Fibroblast of lung (primary cell): ENCODE measurements around the gene MYOT. TPM values are rescaled to one million over a fixed set of nuclear protein-coding genes. Genes with fewer than 3 reads are reported as not detected.
A peak's percentile ranks its signal among the peaks of the same experiment; 100 is the strongest.

ENCODE experiments used
- DNase-seq, 2 donors: peaks; one replicate each; pipeline versions ENCODE4 v3.0.0 to v3.0.0-alpha.2; 2010; ENCODE audit warnings: low read depth in 2 of 2
- H2AFZ ChIP-seq: 2 replicates; pipeline ENCODE4 v1.5.1; 2012; ENCODE audit warnings: low read length, control low read depth, inconsistent platforms
- H3K27ac ChIP-seq: 2 replicates; pipeline ENCODE4 v1.5.1; 2011; ENCODE audit warnings: low read length, control low read depth; ENCODE audit not compliant: insufficient read depth
- H3K27me3 ChIP-seq: 2 replicates; pipeline ENCODE4 v1.5.1; 2011; ENCODE audit warnings: mild to moderate bottlenecking, low read length; ENCODE audit not compliant: control insufficient read depth, insufficient read depth
- H3K36me3 ChIP-seq: 2 replicates; pipeline ENCODE4 v1.5.1; 2011; ENCODE audit warnings: low read length; ENCODE audit not compliant: control insufficient read depth, insufficient read depth
- H3K4me1 ChIP-seq: 2 replicates; pipeline ENCODE4 v1.5.1; 2011; ENCODE audit warnings: low read length; ENCODE audit not compliant: control insufficient read depth, insufficient read depth; ENCODE audit errors: extremely low read depth
- H3K4me2 ChIP-seq: 2 replicates; pipeline ENCODE4 v1.5.1; 2011; ENCODE audit warnings: low read length, control low read depth; ENCODE audit not compliant: insufficient read depth; ENCODE audit errors: extremely low read depth
- H3K4me3 ChIP-seq, 4 experiments: fragments of 200-600 bp in 1 of 4; sonication (generic) in 1 of 4; replicated peaks in 1 of 4; 2 replicates each; pipeline ENCODE4 v1.5.1; 2011 to 2016; ENCODE audit warnings: low read length in 4 of 4, low read depth in 3 of 4, mild to moderate bottlenecking in 3 of 4, control low read depth in 2 of 4, inconsistent platforms in 1 of 4, mixed read lengths in 1 of 4; ENCODE audit not compliant: insufficient read depth in 1 of 4; ENCODE audit errors: control extremely low read depth in 1 of 4
- H3K79me2 ChIP-seq: 2 replicates; pipeline ENCODE4 v1.5.1; 2012; ENCODE audit warnings: mild to moderate bottlenecking, low read length, inconsistent platforms; ENCODE audit not compliant: control insufficient read depth, insufficient read depth
- H3K9ac ChIP-seq: 2 replicates; pipeline ENCODE4 v1.5.1; 2011; ENCODE audit warnings: mild to moderate bottlenecking, low read length, control low read depth; ENCODE audit not compliant: insufficient read depth
- H3K9me3 ChIP-seq: 2 replicates; pipeline ENCODE4 v1.5.1; 2012; ENCODE audit warnings: low read depth, low read length; ENCODE audit not compliant: control insufficient read depth, insufficient read depth
- H4K20me1 ChIP-seq: 2 replicates; pipeline ENCODE4 v1.5.1; 2011; ENCODE audit warnings: low read length; ENCODE audit not compliant: control insufficient read depth, insufficient read depth; ENCODE audit errors: extremely low read depth
- EZH2 ChIP-seq: IDR thresholded peaks from 2 replicates; pipeline ENCODE4 v1.5.1; 2012; ENCODE audit warnings: low read length, control low read depth, mild to moderate bottlenecking; ENCODE audit errors: missing control alignments
- polyA plus RNA-seq, 2 donors: library from polyadenylated mRNA; depleted of rRNA in 1 of 2; stranded (reverse) in 1 of 2; unstranded in 1 of 2; fragments of >200 nt; gene quantifications; 2 replicates each; pipeline ENCODE4 v1.2.1, GENCODE V29; 2011 to 2012; ENCODE audit warnings: missing spikeins in 1 of 2
- total RNA-seq: library from RNA; depleted of rRNA; stranded (reverse); fragments of >200 nt; gene quantifications from 2 replicates; pipeline ENCODE4 v1.2.1, GENCODE V29; 2014
- TF ChIP-seq, protein P1 (sequence below), 2 donors: IDR thresholded peaks in 1 of 2; conservative IDR thresholded peaks in 1 of 2; 1 replicate in 1 of 2; 2 replicates in 1 of 2; pipeline ENCODE4 v1.5.1; 2011 to 2012; ENCODE audit warnings: low read length in 2 of 2, control low read depth in 1 of 2, inconsistent platforms in 1 of 2, low read depth in 1 of 2, mild to moderate bottlenecking in 1 of 2

The MYOT gene
- total and polyA plus RNA-seq, 2 donors (not counting 1 experiment from before 2014, with no cell fraction given), result not detected

DNA sequence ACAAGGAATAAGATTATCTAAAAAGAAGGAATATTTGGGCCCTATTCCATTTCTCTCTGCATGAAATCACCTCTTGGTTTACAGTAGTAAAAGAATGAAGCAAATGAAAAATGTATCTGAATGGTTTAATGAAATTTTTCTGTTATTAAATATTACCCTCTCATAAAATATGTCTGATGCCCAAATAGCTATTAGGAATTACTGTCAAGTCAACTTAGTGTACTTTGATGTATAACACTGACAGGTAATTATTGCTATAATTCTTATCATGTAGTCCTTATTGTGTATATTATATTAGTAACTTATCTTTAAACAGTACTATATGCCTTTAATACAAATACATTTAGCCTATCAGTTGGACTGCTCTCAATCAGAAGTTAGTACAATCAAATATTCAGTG lies 8.4 kb downstream of the MYOT start:
- Histone ChIP-seq H3K9me3 (no peaks in the 10 kb centered on the region), H3K36me3 (no peaks in the 10 kb centered on the region), H3K4me2 (no peak overlapping the region), H3K4me3 (no peak overlapping the region), H3K27me3 (no peaks in the 10 kb centered on the region), H3K4me1 (no peaks in the 10 kb centered on the region), H3K79me2 (no peaks in the 10 kb centered on the region), H3K27ac (no peak overlapping the region), H3K9ac (no peak overlapping the region), H4K20me1 (no peaks in the 10 kb centered on the region), H2AFZ (no peak overlapping the region)
- no peak for TF ChIP-seq EZH2
- TF ChIP-seq, protein P1, sequence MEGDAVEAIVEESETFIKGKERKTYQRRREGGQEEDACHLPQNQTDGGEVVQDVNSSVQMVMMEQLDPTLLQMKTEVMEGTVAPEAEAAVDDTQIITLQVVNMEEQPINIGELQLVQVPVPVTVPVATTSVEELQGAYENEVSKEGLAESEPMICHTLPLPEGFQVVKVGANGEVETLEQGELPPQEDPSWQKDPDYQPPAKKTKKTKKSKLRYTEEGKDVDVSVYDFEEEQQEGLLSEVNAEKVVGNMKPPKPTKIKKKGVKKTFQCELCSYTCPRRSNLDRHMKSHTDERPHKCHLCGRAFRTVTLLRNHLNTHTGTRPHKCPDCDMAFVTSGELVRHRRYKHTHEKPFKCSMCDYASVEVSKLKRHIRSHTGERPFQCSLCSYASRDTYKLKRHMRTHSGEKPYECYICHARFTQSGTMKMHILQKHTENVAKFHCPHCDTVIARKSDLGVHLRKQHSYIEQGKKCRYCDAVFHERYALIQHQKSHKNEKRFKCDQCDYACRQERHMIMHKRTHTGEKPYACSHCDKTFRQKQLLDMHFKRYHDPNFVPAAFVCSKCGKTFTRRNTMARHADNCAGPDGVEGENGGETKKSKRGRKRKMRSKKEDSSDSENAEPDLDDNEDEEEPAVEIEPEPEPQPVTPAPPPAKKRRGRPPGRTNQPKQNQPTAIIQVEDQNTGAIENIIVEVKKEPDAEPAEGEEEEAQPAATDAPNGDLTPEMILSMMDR (conservative IDR thresholded peaks at IDR 0.05 in 1 of 2, IDR thresholded peaks at IDR 0.05 in 1 of 2; ENCODE audit: low read depth in 1 of 2, low read length in 2 of 2), result no peak
- DNase-seq, result no peak

DNA sequence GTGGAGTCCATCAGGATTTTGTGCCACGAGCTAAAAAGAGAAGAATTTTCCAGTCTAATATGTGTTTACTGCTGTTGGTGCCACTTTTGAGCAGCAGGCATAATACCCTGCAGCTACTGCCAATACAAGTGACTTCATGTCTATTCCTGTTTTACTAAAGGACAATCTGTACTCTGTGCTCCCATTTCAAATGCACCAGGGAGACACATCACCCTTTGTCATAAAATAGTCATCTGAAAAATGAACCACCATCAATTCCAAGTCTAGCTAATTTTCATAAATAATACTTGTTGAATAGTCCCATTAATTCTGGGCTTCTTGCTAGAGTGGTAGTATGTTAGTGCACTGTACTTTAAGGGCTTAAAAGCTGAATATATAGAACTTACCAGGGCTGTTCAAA lies 12.7 kb downstream of the MYOT start:
- Histone ChIP-seq H4K20me1 (no peaks in the 10 kb centered on the region), H3K79me2 (no peaks in the 10 kb centered on the region), H3K4me2 (no peak overlapping the region), H3K27me3 (no peaks in the 10 kb centered on the region), H3K4me3 (no peak overlapping the region), H3K36me3 (no peaks in the 10 kb centered on the region), H2AFZ (no peak overlapping the region), H3K9ac (no peak overlapping the region), H3K4me1 (no peaks in the 10 kb centered on the region), H3K27ac (no peak overlapping the region), H3K9me3 (no peaks in the 10 kb centered on the region)
- no peak for DNase-seq
- no peak for TF ChIP-seq EZH2
- TF ChIP-seq, protein P1 (conservative IDR thresholded peaks at IDR 0.05 in 1 of 2, IDR thresholded peaks at IDR 0.05 in 1 of 2; ENCODE audit: low read depth in 1 of 2, low read length in 2 of 2), result no peak

DNA sequence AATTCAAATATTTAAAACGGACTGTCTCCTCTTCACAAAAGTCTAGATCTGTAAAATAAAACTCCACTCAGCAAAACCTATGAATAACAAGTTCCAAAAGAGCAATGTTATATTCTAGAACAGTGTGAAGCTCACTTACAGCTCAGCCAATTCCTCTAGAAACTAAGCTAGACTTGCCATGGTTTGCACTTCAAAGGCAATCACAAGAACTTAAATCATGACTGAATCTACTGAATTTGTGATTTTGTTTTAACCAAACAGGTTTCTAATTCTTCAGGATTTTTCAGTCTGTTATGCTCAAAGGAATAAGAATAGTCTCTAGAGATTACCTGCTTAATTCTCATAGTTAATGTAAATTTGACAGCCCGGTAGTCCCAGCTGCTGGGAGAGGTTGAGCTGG lies 20.2 kb downstream of the MYOT start:
- no peak overlapping the region for H3K4me3 ChIP-seq
- H3K36me3 ChIP-seq, result no peaks in the 10 kb centered on the region
- no peak overlapping the region for H3K27ac ChIP-seq
- no peak for DNase-seq
- H2AFZ ChIP-seq, result no peak overlapping the region
- H3K4me1 ChIP-seq, result no peaks in the 10 kb centered on the region
- H4K20me1 ChIP-seq, result no peaks in the 10 kb centered on the region
- peak overlapping the region; percentile 3 for H3K4me2 ChIP-seq
- H3K9me3 ChIP-seq, result no peaks in the 10 kb centered on the region
- no peak overlapping the region for H3K9ac ChIP-seq
- H3K79me2 ChIP-seq, result no peaks in the 10 kb centered on the region
- TF ChIP-seq, protein P1 (conservative IDR thresholded peaks at IDR 0.05 in 1 of 2, IDR thresholded peaks at IDR 0.05 in 1 of 2; ENCODE audit: low read depth in 1 of 2, low read length in 2 of 2), result no peak
- TF ChIP-seq EZH2, result no peak
- no peaks in the 10 kb centered on the region for H3K27me3 ChIP-seq
